ENCODE results near the gene RNU7-1.

GRCh38 chr12:6979453-6979852, 35.8 kb downstream of the RNU7-1 start:
- no peak for TF ChIP-seq CTCF (IDR thresholded peaks at IDR 0.05)
- TF ChIP-seq POLR2A (IDR thresholded peaks at IDR 0.05), result no peak
- no peak for TF ChIP-seq POLR2AphosphoS5 (IDR thresholded peaks at IDR 0.05)

Data from breast epithelium (tissue), 3 donors.